BJ (cell line): ENCODE results near the gene SKAP1. TPM values are rescaled to one million over a fixed set of nuclear protein-coding genes. Genes with fewer than 3 reads are reported as not detected.
"Not testable (repeated sequence)": the region's sequence is repeated elsewhere in the genome, so short reads cannot be mapped to it uniquely, and the experiment has no call there.

Experiments
- CTCF ChIA-PET: fragments of 350-600 bp; formaldehyde crosslinking; extraction: SDS; loops from one replicate; lab custom pipeline; 2021; ENCODE audit warnings: antibody characterized with exemption, inconsistent platforms; lab: Yijun Ruan, JAX
- POLR2A ChIA-PET: fragments of 300-600 bp; sonication (Branson Sonifier 250); formaldehyde crosslinking; extraction: SDS; loops from one replicate; lab custom pipeline; 2021; ENCODE audit warnings: antibody characterized with exemption; lab: Charles Lee
- DNase-seq: peaks from one replicate; pipeline ENCODE4 v3.0.0-alpha.2; 2011; ENCODE audit warnings: low read depth
- H3K27me3 ChIP-seq: 2 replicates; pipeline ENCODE4 v1.6.0; 2011; ENCODE audit warnings: low read length; ENCODE audit not compliant: control insufficient read depth, insufficient read depth
- H3K36me3 ChIP-seq: 2 replicates; pipeline ENCODE4 v1.5.1; 2011; ENCODE audit warnings: low read length; ENCODE audit not compliant: control insufficient read depth, insufficient read depth
- H3K4me3 ChIP-seq: 2 replicates; pipeline ENCODE4 v1.5.1; 2011; ENCODE audit warnings: low read depth, mild to moderate bottlenecking, control low read depth, low read length
- CTCF ChIP-seq: IDR thresholded peaks from 2 replicates; pipeline ENCODE4 v1.5.1; 2011; ENCODE audit warnings: low read depth, mild to moderate bottlenecking, control low read depth, inconsistent platforms, low read length, moderate library complexity; ENCODE audit not compliant: insufficient read depth
- polyA plus RNA-seq: library from polyadenylated mRNA; depleted of rRNA; stranded (reverse); fragments of >200 nt; gene quantifications from 2 replicates; pipeline ENCODE4 v1.2.3, GENCODE V29; 2011

SKAP1 gene
- polyA plus RNA-seq, 1 experiment = not detected

GRCh38 chr17:48194097-48194550 lies 235.9 kb downstream of the SKAP1 start:
- peaks cover 20% of the 10 kb centered on the region for H3K27me3 ChIP-seq
- CTCF ChIA-PET = interaction anchor here (0.8 to 1.2 kb wide), 2 partner anchors 12 to 46 kb away, joined by 3 read pairs; no protein-coding TSS in a partner anchor
- TF ChIP-seq CTCF = no peak
- no peaks in the 10 kb centered on the region for H3K36me3 ChIP-seq
- peak; percentile 46 for DNase-seq
- POLR2A ChIA-PET = no interaction called here
- H3K4me3 ChIP-seq = no peak overlapping the region

- Histone ChIP-seq H3K27me3 (peaks cover 15% of the 10 kb centered on the region), H3K4me3 (no peak overlapping the region), H3K36me3 (no peaks in the 10 kb centered on the region)
- DNase-seq = no peak
- ChIA-PET POLR2A (no interaction called here), CTCF (interaction anchor here (0.8 to 2.2 kb wide), 4 partner anchors 11 to 30 kb away, joined by 3 to 9 read pairs (median 4); no protein-coding TSS in a partner anchor)
- no peak for TF ChIP-seq CTCF
Measured at GRCh38 chr17:48192321-48192731, 237.7 kb downstream of the SKAP1 start.

GRCh38 chr17:48191362-48191761 lies 238.7 kb downstream of the SKAP1 start:
- CTCF ChIA-PET = interaction anchor here (0.6 to 1.3 kb wide), 4 partner anchors 31 to 301 kb away, joined by 3 to 4 read pairs (median 4); no protein-coding TSS in a partner anchor
- H3K27me3 ChIP-seq = peaks cover 15% of the 10 kb centered on the region

GRCh38 chr17:48190871-48191270 lies 239.1 kb downstream of the SKAP1 start:
- TF ChIP-seq CTCF = no peak
- no peak for DNase-seq
- Histone ChIP-seq H3K4me3 (no peak overlapping the region), H3K36me3 (no peaks in the 10 kb centered on the region), H3K27me3 (peaks cover 14% of the 10 kb centered on the region)
- POLR2A ChIA-PET = no interaction called here
- CTCF ChIA-PET = interaction anchor here (0.6 to 1.3 kb wide), 3 partner anchors 32 to 302 kb away, joined by 3 to 4 read pairs (median 3); no protein-coding TSS in a partner anchor

More at GRCh38 chr17:48191362-48191761, 238.7 kb downstream of the SKAP1 start:
- Histone ChIP-seq H3K4me3 (no peak overlapping the region), H3K36me3 (no peaks in the 10 kb centered on the region)
- POLR2A ChIA-PET = no interaction called here
- TF ChIP-seq CTCF = no peak
- no peak for DNase-seq

GRCh38 chr17:48187872-48188608 lies 242.0 kb downstream of the SKAP1 start:
- ChIA-PET POLR2A (interaction anchor here (0.6 kb wide), 1 partner anchor 120 kb away, joined by 3 read pairs; no protein-coding TSS in a partner anchor), CTCF (interaction anchor here (0.6 to 0.7 kb wide), 2 partner anchors 120 to 247 kb away, joined by 3 read pairs; partner anchors contain the start of gene PNPO)
- no peak overlapping the region for H3K4me3 ChIP-seq
- no peaks in the 10 kb centered on the region for H3K36me3 ChIP-seq
- no peak for DNase-seq
- TF ChIP-seq CTCF = no peak
- peaks cover 18% of the 10 kb centered on the region for H3K27me3 ChIP-seq

- H3K4me3 ChIP-seq, H3K36me3 ChIP-seq, CTCF ChIA-PET, DNase-seq, POLR2A ChIA-PET: not testable (repeated sequence)
- peaks cover 31% of the 10 kb centered on the region for H3K27me3 ChIP-seq
Measured at GRCh38 chr17:48186317-48186716, 243.7 kb downstream of the SKAP1 start.
